ENCODE data around the gene TMEM163.
"Not testable (repeated sequence)": the region's sequence is repeated elsewhere in the genome, so short reads cannot be mapped to it uniquely, and the experiment has no call there.

Gene TMEM163

DNA sequence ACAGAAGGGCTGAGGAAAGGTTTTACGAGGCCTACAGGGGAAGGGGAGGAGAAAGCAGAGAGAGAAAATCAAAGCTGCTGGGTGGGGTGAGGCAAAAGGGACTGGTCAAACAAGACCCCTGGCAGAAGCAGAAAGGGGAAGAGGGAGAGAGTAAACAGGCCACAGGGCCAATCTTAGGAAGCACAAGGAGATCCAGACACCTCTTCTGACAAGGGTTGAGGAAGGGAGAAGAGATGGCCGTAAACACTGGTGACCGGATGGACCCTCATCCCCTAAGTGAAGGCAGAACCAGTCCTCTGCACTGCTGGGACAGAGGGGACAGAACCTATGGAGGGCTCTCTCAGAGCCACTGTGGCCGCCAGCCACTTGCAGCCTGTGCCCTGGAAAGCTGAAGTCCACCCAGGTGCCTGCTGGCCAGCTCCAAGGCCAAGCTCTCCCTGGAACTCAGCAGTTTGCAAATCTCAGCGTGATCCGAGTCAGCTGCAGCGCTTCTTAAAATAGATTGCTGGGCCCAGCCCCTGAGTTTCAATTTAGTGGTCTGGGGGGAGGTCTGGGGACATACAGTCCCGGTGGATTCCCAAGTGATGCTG lies 108.8 kb downstream of the TMEM163 start:
- no peak for DNase-seq

GRCh38 chr2:134603966-134604365 lies 114.8 kb downstream of the TMEM163 start:
- no peak for DNase-seq

DNA sequence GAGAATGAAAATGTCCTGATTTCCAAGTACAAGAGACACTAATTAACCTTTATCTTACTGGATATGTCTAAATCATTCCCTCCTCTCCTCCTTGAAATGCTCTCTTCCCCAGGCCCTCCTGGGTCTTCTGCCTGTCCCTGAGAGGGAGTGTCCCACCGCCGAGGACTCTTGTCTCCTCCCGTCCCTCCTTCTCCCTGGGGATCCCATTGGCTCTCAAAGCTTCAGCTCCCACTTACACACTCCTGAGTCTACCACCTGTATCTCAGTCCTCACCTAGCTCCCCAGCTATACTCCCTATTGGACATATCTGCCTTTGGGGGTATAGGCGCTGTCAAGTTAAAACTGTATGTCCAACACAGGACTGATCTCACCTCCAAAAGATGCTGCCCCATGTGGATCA lies 116.1 kb downstream of the TMEM163 start:
- no peak for DNase-seq

DNA sequence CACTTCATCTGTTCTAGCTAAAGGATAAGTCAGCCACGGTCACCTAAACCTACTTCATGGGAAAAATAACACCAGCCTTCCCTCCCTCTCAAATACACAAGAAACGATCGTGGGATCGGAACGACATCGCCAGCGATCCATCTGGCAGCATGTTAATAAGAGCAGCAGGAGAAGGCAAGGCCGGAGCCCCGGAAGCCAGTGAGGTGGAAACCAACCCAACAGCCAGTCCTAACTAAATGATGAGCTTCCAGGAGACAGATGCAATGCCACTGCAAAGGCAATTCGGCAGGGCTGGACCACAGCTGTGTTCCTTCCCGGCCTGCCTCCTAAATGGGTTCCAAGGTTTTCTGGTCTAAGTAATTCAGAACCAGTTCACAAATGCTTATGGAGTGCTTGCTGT lies 117.5 kb downstream of the TMEM163 start:
- no peak for DNase-seq

GRCh38 chr2:134600208-134600607 lies 118.6 kb downstream of the TMEM163 start:
- DNase-seq = no peak

- DNase-seq = no peak
These were observed 119.6 kb downstream of the TMEM163 start for GRCh38 chr2:134599236-134599635.

DNA sequence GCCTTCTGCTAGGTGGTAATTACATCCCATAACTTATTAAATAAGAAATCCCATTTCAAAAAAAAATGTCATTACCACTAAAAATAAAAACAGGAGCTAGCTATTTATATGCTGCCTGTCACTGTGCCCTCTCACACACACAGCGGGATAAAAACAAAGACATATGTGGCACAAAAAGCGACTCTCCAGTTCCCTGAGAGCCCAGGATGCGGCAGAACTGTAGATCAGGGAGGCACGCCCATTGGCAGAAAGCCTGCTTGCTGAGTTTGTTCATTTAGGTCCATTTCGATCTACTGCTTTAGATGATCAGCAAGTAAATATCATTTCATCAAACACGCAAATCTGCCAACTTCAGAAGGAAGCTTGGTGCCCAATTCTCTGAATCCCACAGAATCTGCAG lies 124.4 kb downstream of the TMEM163 start:
- peak in 1 of 3 experiments; percentile 20 for DNase-seq

DNA sequence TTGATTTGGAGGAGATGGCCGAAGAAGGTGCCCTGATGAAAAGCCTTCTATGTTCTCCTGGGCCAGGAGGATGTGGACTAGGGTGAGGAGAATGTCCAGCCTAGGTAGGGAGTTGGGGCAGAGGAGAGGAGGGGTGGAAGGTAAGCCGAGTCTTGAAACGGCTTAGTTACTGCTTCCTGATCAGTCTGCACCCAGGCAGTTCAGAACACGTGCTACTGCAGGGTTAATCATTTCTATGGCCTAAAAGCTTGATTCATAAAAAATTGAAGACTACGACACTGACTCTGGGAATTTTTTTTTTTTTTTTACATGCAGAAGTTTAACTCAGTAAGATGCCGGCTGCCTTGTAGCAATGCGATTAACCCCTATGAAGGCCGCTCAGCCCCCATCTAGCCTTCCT lies 125.3 kb downstream of the TMEM163 start:
- DNase-seq = no peak

GRCh38 chr2:134592377-134592776 lies 126.4 kb downstream of the TMEM163 start:
- DNase-seq = no peak

GRCh38 chr2:134591526-134591925 lies 127.3 kb downstream of the TMEM163 start:
- no peak for DNase-seq

- DNase-seq = no peak
These were observed 128.1 kb downstream of the TMEM163 start for GRCh38 chr2:134590679-134591078.

GRCh38 chr2:134589171-134590083 lies 129.4 kb downstream of the TMEM163 start:
- DNase-seq = not testable (repeated sequence)

GRCh38 chr2:134588556-134588955 lies 130.2 kb downstream of the TMEM163 start:
- no peak for DNase-seq

DNA sequence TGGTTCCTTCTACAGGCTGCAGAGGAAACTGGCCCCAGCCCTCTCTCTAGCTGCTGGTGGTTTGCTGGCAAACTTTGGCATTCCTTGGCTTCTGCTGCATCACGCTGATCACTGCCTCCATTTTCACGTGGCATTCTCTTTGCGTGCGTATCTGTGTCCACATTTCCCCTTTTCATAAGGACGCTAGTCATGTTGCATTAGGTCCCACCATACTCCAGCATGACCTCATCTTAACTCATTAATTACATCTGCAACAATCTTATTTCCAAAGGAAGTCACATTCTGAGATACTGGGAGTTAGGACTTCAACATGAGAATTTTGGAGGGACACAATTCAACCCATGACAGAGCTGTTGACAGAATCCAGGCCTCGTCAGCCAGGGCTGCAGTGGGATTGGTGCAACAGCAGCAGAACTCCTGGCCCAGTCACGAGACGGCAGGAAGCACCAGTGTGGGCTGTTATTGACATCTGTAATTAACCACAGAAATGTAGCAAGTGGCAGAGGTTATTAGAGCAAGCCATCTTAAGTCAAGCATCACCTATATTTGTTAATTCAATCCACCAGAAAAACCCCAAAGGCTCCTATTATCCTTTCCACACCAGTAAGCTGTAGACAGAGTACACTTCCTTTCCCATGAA lies 132.4 kb downstream of the TMEM163 start:
- DNase-seq = no peak

- DNase-seq = no peak
These were observed 134.7 kb downstream of the TMEM163 start for GRCh38 chr2:134583997-134584520.

DNA sequence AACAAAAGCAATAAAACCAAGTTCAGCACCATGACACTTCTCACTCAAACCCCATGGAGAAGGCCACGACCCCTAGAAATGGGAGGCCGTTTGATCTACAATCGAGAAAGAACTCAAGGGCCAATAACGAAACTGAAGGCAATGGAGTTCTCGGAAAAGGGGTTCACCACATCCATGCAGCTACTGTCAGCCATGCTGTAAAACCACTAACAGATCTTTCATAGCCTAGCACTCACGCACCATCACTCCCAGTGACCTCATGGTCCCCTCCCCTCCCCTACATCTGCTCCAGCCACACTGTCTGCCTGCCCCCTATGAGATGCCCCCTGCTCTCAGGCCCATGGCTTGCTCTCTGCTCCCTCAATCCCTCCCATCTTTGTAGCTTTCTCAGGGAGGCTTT lies 135.3 kb downstream of the TMEM163 start:
- no peak for DNase-seq

GRCh38 chr2:134582547-134582899 lies 136.3 kb downstream of the TMEM163 start:
- no peak for DNase-seq

GRCh38 chr2:134581877-134582546 lies 136.8 kb downstream of the TMEM163 start:
- DNase-seq = no peak

DNA sequence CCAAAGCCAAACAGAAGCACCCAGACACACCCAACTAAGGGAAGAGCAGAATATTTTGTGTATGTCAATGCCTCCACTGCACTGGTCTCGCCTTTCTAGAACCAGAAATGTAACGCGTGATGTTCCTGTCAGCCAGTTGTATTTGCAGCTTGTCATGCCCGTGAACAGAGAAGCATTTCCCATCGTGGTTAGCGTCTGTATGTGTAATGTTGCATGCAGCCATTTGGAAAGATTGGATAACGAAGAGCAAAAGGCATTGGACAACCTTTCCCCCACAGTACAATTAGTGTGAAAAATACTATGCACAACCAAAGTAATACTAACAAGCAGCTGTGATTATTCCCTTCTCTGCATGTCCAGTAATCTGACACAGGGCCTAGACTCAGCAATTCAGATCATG lies 140.5 kb downstream of the TMEM163 start:
- DNase-seq = peak in 1 of 3 experiments; percentile 12

DNA sequence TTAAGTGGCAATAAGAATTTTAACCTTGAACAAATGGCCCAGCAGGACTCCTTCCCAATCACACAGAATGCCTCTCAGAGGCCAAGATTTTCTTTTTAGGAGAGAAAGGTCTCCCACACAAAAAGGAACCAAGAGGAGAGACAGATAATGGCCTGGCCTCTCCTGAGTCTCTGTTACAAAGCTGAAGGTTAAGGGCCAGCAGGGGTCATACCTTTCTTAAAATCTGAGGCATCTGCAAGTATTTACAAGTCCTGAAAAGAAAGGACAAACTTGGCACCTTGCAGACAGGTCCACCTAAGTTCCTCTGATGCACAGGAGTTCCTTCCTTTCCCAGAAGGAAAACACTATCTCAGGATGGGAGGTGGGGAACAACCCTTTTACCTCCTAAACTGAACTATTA lies 142.3 kb downstream of the TMEM163 start:
- no peak for DNase-seq

DNA sequence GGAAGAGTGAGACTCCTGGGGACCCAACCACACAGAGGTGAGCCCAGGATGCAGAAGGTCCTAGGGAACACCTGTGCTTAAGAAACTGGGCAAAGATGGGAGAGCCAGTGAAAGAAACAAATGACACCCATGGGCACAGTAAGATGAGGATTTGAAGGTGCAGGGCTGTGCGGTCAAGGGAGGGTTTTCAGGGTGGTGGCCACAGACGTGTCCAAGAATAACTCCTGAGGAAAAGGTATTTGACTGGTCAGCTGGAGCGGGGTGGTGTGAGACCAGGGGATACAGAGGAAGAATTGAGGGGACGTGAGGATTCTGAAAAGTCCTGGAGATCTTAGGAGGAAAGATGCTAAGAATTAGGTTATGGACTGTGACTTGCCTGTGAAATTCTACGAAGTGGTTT lies 142.9 kb downstream of the TMEM163 start:
- DNase-seq = no peak

GRCh38 chr2:134574611-134575330 lies 144.0 kb downstream of the TMEM163 start:
- no peak for DNase-seq

DNA sequence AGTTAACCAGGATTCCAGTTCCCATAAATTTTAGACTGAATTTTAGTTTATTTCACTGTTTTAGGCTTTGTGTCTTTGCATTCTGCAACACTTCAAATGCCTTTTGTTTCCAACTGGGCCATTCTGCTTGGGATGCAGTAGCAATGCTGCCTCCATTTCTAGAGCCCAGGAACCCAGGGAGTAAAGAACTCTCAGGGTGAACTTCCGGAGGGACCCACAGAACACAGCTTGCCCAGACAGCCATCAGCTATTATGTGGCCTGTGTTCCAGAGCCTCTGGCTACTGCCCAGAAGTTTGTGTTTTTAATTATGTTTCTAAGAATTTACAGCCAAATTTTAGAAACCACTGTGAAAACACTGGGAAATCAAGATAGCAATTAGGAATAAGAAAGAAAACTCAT lies 145.1 kb downstream of the TMEM163 start:
- no peak for DNase-seq
